SU-DHL-6 (cell line): ENCODE measurements around the gene FARS2.

Experiments used
- EZH2phosphoT487 ChIP-seq: fragments of 200-600 bp; sonication (generic), shearing (Covaris generic); conservative IDR thresholded peaks from 2 replicates; pipeline ENCODE4 v1.6.1; 2018; ENCODE audit warnings: mild to moderate bottlenecking, antibody characterized with exemption, low read length, moderate library complexity, mixed read lengths
- TF ChIP-seq, protein P1 (sequence below): fragments of 200-600 bp; sonication (generic); IDR thresholded peaks from one replicate; pipeline ENCODE4 v1.5.1; 2017; ENCODE audit warnings: antibody characterized with exemption, mild to moderate bottlenecking, low read length, moderate library complexity; ENCODE audit not compliant: insufficient read depth, poor library complexity, severe bottlenecking

DNA sequence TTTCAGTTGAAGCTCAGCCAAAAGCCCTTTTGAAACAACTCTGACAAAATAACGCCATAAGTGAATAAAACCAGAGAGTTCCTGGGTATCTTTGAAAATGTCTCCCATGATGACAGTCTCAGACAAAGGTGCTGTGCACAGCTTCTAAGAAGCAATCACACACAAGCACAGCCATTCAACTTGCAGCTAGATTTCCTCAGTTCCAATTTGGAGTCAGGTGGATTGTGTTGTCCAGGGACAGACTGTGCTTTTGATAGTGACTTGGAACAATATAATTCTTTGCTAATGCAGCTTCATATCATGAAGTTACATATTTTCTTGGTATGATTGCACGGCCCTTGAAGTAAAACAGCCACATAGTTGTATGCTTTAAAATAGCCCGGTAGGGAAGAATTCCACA lies 105.6 kb downstream of the FARS2 start:
- TF ChIP-seq, protein P1, sequence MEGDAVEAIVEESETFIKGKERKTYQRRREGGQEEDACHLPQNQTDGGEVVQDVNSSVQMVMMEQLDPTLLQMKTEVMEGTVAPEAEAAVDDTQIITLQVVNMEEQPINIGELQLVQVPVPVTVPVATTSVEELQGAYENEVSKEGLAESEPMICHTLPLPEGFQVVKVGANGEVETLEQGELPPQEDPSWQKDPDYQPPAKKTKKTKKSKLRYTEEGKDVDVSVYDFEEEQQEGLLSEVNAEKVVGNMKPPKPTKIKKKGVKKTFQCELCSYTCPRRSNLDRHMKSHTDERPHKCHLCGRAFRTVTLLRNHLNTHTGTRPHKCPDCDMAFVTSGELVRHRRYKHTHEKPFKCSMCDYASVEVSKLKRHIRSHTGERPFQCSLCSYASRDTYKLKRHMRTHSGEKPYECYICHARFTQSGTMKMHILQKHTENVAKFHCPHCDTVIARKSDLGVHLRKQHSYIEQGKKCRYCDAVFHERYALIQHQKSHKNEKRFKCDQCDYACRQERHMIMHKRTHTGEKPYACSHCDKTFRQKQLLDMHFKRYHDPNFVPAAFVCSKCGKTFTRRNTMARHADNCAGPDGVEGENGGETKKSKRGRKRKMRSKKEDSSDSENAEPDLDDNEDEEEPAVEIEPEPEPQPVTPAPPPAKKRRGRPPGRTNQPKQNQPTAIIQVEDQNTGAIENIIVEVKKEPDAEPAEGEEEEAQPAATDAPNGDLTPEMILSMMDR = no peak
- no peak for TF ChIP-seq EZH2phosphoT487
